Measurements from ENCODE around the gene ENDOU.

- TF ChIP-seq CTCF (IDR thresholded peaks at IDR 0.05; ENCODE audit: borderline replicate concordance, extremely low read depth, low read length, poor library complexity, severe bottlenecking) (no peak), EZH2 (IDR thresholded peaks at IDR 0.05; ENCODE audit: borderline replicate concordance, low read depth, low read length, severe bottlenecking) (no peak)
Measured at GRCh38 chr12:47747126-47747525, 21.8 kb upstream of the ENDOU start.
